HCT116 (cell line): ENCODE data around the gene CCBE1. TPM values are rescaled to one million over a fixed set of nuclear protein-coding genes. Genes with fewer than 3 reads are reported as not detected.

ENCODE experiments used
- ATAC-seq: fragments of 200-7000 bp; cut with Tn5 transposase; 2 replicates; pipeline ENCODE4 v1.9.1; 2020; ENCODE audit warnings: mild to moderate bottlenecking, moderate library complexity
- BruUV-seq: library from RNA; stranded (reverse); fragments of 400-500 nt; replicated peaks from 2 replicates; lab custom pipeline; 2021; lab: Mats Ljungman, UMichigan
- CTCF ChIA-PET: fragments of 300-600 bp; sonication (Branson Sonifier 250); formaldehyde crosslinking; loops from one replicate; lab custom pipeline; 2021; ENCODE audit warnings: antibody characterized with exemption; lab: Charles Lee
- POLR2A ChIA-PET: fragments of 300-600, 350-600 bp; sonication (Branson Sonifier 250); formaldehyde crosslinking; loops from one replicate; lab custom pipeline; 2021; ENCODE audit warnings: antibody characterized with exemption; lab: Charles Lee
- RAD21 ChIA-PET, 2 experiments: fragments of 300-600 bp; sonication (Branson Sonifier 250); formaldehyde crosslinking; loops; one replicate each; lab custom pipeline; 2023; ENCODE audit warnings: low total read pairs in 2 of 2; ENCODE audit not compliant: uncharacterized antibody in 2 of 2, unreplicated experiment in 2 of 2, low non-redundant PET in 1 of 2; lab: Charles Lee
- DNase-seq: peaks from one replicate; pipeline ENCODE4 v3.0.0-alpha.2; 2010; ENCODE audit warnings: low read depth, low spot score
- H2AFZ ChIP-seq: fragments of 200-600 bp; shearing (Covaris generic), sonication (generic); 2 replicates; pipeline ENCODE4 v1.6.1; 2017; ENCODE audit warnings: low read depth, mixed run types, mixed read lengths, antibody characterized with exemption, low read length; ENCODE audit not compliant: poor library complexity, severe bottlenecking
- H3K27ac ChIP-seq: 2 replicates; pipeline ENCODE4 v1.5.1; 2012; ENCODE audit warnings: low read depth, low read length
- H3K27me3 ChIP-seq: fragments of 200-600 bp; sonication (generic); 2 replicates; pipeline ENCODE4 v1.6.1; 2016; ENCODE audit warnings: mixed run types, low read length, mixed read lengths; ENCODE audit not compliant: insufficient read depth
- H3K36me3 ChIP-seq, 2 experiments: fragments of 200-500 bp in 1 of 2; fragments of 200-600 bp in 1 of 2; sonication (Bioruptor generic) in 1 of 2; sonication (generic) in 1 of 2; 2 replicates each; pipeline versions ENCODE4 v1.5.1 to v1.6.1; 2014 to 2016; ENCODE audit warnings: low read length in 2 of 2, inconsistent platforms in 1 of 2, mixed read lengths in 1 of 2, mixed run types in 1 of 2; ENCODE audit not compliant: insufficient read depth in 2 of 2, control insufficient read depth in 1 of 2
- H3K4me1 ChIP-seq, 2 experiments: fragments of 200-600 bp in 1 of 2; sonication (generic) in 1 of 2; 2 replicates each; pipeline versions ENCODE4 v1.5.1 to v1.6.1; 2012 to 2017; ENCODE audit warnings: low read length in 2 of 2, inconsistent platforms in 1 of 2, mild to moderate bottlenecking in 1 of 2, mixed read lengths in 1 of 2, mixed run types in 1 of 2, moderate library complexity in 1 of 2; ENCODE audit not compliant: insufficient read depth in 2 of 2, control insufficient read depth in 1 of 2
- H3K4me2 ChIP-seq: fragments of 200-600 bp; sonication (generic); 2 replicates; pipeline ENCODE4 v1.6.1; 2017; ENCODE audit warnings: mixed run types, low read length, mixed read lengths
- H3K4me3 ChIP-seq, 2 experiments: fragments of 200-600 bp in 1 of 2; sonication (generic) in 1 of 2; replicated peaks in 1 of 2; 2 replicates each; pipeline ENCODE4 v1.5.1; 2011 to 2016; ENCODE audit warnings: low read length in 2 of 2, control low read depth in 1 of 2, low read depth in 1 of 2, mild to moderate bottlenecking in 1 of 2, mixed read lengths in 1 of 2, mixed run types in 1 of 2
- H3K79me2 ChIP-seq: fragments of 200-600 bp; sonication (generic); 2 replicates; pipeline ENCODE4 v1.6.1; 2017; ENCODE audit warnings: mild to moderate bottlenecking, mixed run types, low read length, moderate library complexity, mixed read lengths; ENCODE audit not compliant: insufficient read depth
- H3K9ac ChIP-seq: fragments of 200-600 bp; sonication (generic); 2 replicates; pipeline ENCODE4 v1.6.1; 2016; ENCODE audit warnings: low read length, mixed read lengths
- H3K9me2 ChIP-seq: fragments of 200-600 bp; sonication (generic), shearing (Covaris generic); 2 replicates; pipeline ENCODE4 v1.6.1; 2017; ENCODE audit warnings: mixed run types, mild to moderate bottlenecking, moderate library complexity; ENCODE audit not compliant: insufficient read depth
- H3K9me3 ChIP-seq, 2 experiments: fragments of 200-500 bp in 1 of 2; fragments of 200-600 bp in 1 of 2; sonication (Bioruptor generic) in 1 of 2; sonication (generic) in 1 of 2; 2 replicates each; pipeline ENCODE4 v1.6.1; 2014 to 2017; ENCODE audit warnings: low read length in 2 of 2, mixed read lengths in 2 of 2, inconsistent platforms in 1 of 2, low read depth in 1 of 2, mild to moderate bottlenecking in 1 of 2, mixed run types in 1 of 2, moderate library complexity in 1 of 2; ENCODE audit not compliant: control insufficient read depth in 1 of 2, insufficient read depth in 1 of 2
- H4K20me1 ChIP-seq: fragments of 200-600 bp; sonication (generic), shearing (Covaris generic); 2 replicates; pipeline ENCODE4 v1.6.1; 2017; ENCODE audit warnings: mixed run types, mild to moderate bottlenecking, moderate library complexity; ENCODE audit not compliant: insufficient read depth
- CBX3 ChIP-seq: IDR thresholded peaks from 2 replicates; pipeline ENCODE4 v1.6.1; 2012; ENCODE audit warnings: low read depth
- CEBPB ChIP-seq: IDR thresholded peaks from 2 replicates; pipeline ENCODE4 v1.6.1; 2012; ENCODE audit warnings: low read depth
- CTCF ChIP-seq, 3 experiments: fragments of 200-600 bp in 1 of 3; sonication (generic) in 1 of 3; IDR thresholded peaks in 2 of 3; conservative IDR thresholded peaks in 1 of 3; 2 replicates each; pipeline ENCODE4 v1.5.1; 2012 to 2017; ENCODE audit warnings: low read depth in 2 of 3, low read length in 2 of 3, antibody characterized with exemption in 1 of 3, borderline replicate concordance in 1 of 3, control low read depth in 1 of 3, mild to moderate bottlenecking in 1 of 3, mixed read lengths in 1 of 3, mixed run types in 1 of 3, moderate library complexity in 1 of 3; ENCODE audit not compliant: insufficient read depth in 1 of 3
- EGR1 ChIP-seq: IDR thresholded peaks from 2 replicates; pipeline ENCODE4 v1.6.1; 2012; ENCODE audit warnings: low read depth
- ELF1 ChIP-seq: IDR thresholded peaks from 2 replicates; pipeline ENCODE4 v1.6.1; 2012; ENCODE audit warnings: low read depth, borderline replicate concordance
- FOSL1 ChIP-seq: IDR thresholded peaks from 2 replicates; pipeline ENCODE4 v1.6.1; 2012; ENCODE audit warnings: low read depth
- JUND ChIP-seq: IDR thresholded peaks from 2 replicates; pipeline ENCODE4 v1.6.1; 2012
- MAX ChIP-seq: IDR thresholded peaks from 2 replicates; pipeline ENCODE4 v1.6.1; 2012
- POLR2A ChIP-seq: IDR thresholded peaks from 2 replicates; pipeline ENCODE4 v1.7.0; 2011; ENCODE audit warnings: borderline replicate concordance; ENCODE audit not compliant: insufficient read depth, insufficient read length; ENCODE audit errors: extremely low read depth
- POLR2AphosphoS5 ChIP-seq: IDR thresholded peaks from 2 replicates; pipeline ENCODE4 v1.6.1; 2011; ENCODE audit warnings: mild to moderate bottlenecking, low read depth, low read length, moderate library complexity
- REST ChIP-seq: IDR thresholded peaks from 2 replicates; pipeline ENCODE4 v1.6.1; 2012; ENCODE audit warnings: low read depth
- SIN3A ChIP-seq: IDR thresholded peaks from 2 replicates; pipeline ENCODE4 v1.6.1; 2012; ENCODE audit warnings: low read depth
- SRF ChIP-seq: IDR thresholded peaks from 2 replicates; pipeline ENCODE4 v1.6.1; 2012; ENCODE audit warnings: low read depth
- TCF7L2 ChIP-seq: IDR thresholded peaks from 2 replicates; pipeline ENCODE4 v1.7.0; 2011; ENCODE audit warnings: borderline replicate concordance, inconsistent platforms; ENCODE audit not compliant: insufficient read depth, insufficient read length; ENCODE audit errors: extremely low read depth
- YY1 ChIP-seq: IDR thresholded peaks from 2 replicates; pipeline ENCODE4 v1.6.1; 2011; ENCODE audit warnings: low read length, low read depth, moderate library complexity, mild to moderate bottlenecking; ENCODE audit not compliant: insufficient replicate concordance; ENCODE audit errors: extremely low read depth
- ZFX ChIP-seq: fragments of 450-650 bp; IDR thresholded peaks from 2 replicates; pipeline ENCODE4 v1.6.1; 2017
- ZNF274 ChIP-seq: fragments of 200-500 bp; sonication (Bioruptor generic); IDR thresholded peaks from 2 replicates; pipeline ENCODE4 v1.6.1; 2014; ENCODE audit warnings: mild to moderate bottlenecking, low read depth, low read length, inconsistent platforms
- intact Hi-C: fragments of 100-400 bp; cut with micrococcal nuclease; formaldehyde crosslinking; loops from 2 replicates; pipeline ENCODE4 v1.10.0; 2022
- total RNA-seq: library from RNA; stranded (reverse); gene quantifications from one replicate; pipeline ENCODE4 v1.2.1, GENCODE V29; 2021; ENCODE audit not compliant: unreplicated experiment
- TF ChIP-seq, protein P1 (sequence below): IDR thresholded peaks from 2 replicates; pipeline ENCODE4 v1.6.1; 2011; ENCODE audit warnings: mild to moderate bottlenecking, low read length, moderate library complexity; ENCODE audit not compliant: insufficient replicate concordance; ENCODE audit errors: extremely low read depth
- TF ChIP-seq, protein P2 (sequence below): IDR thresholded peaks from 2 replicates; pipeline ENCODE4 v1.6.1; 2012

CCBE1 gene
- total RNA-seq, 1 experiment from 2014 or later: 0.84 TPM

GRCh38 chr18:59451073-59451472 lies 246.2 kb downstream of the CCBE1 start:
- H3K4me1 ChIP-seq: no peaks in the 10 kb centered on the region
- H4K20me1 ChIP-seq: no peaks in the 10 kb centered on the region
- BruUV-seq: no TSS peak
- no peak overlapping the region for H3K9ac ChIP-seq
- no peak overlapping the region for H3K27ac ChIP-seq
- no peak overlapping the region for H3K4me3 ChIP-seq
- ATAC-seq (no peak), DNase-seq (no peak)
- RAD21 ChIA-PET: no interaction called here
- intact Hi-C loops: no loop called here
- POLR2A ChIA-PET: no interaction called here
- no peaks in the 10 kb centered on the region for H3K9me2 ChIP-seq
- H2AFZ ChIP-seq: no peak overlapping the region
- H3K79me2 ChIP-seq: no peaks in the 10 kb centered on the region
- no peaks in the 10 kb centered on the region for H3K36me3 ChIP-seq
- H3K27me3 ChIP-seq: 0 out of 2 replicates have a peak, but pooled peaks cover 3% of the 10 kb centered on the region
- TF ChIP-seq FOSL1: no peak
- no peak for TF ChIP-seq POLR2A
- no peak for TF ChIP-seq CTCF (IDR thresholded peaks at IDR 0.05 in 2 of 3, conservative IDR thresholded peaks at IDR 0.05 in 1 of 3; ENCODE audit: borderline replicate concordance in 1 of 3, insufficient read depth in 1 of 3, low read depth in 2 of 3, low read length in 2 of 3)
- no peak for TF ChIP-seq YY1
- no peak for TF ChIP-seq SRF
- TF ChIP-seq ZNF274: no peak
- no peak for TF ChIP-seq ELF1
- TF ChIP-seq POLR2AphosphoS5: no peak
- no peak for TF ChIP-seq TCF7L2
- no peak for TF ChIP-seq CEBPB
- no peak for TF ChIP-seq SIN3A
- TF ChIP-seq EGR1: no peak
- TF ChIP-seq, protein P1, sequence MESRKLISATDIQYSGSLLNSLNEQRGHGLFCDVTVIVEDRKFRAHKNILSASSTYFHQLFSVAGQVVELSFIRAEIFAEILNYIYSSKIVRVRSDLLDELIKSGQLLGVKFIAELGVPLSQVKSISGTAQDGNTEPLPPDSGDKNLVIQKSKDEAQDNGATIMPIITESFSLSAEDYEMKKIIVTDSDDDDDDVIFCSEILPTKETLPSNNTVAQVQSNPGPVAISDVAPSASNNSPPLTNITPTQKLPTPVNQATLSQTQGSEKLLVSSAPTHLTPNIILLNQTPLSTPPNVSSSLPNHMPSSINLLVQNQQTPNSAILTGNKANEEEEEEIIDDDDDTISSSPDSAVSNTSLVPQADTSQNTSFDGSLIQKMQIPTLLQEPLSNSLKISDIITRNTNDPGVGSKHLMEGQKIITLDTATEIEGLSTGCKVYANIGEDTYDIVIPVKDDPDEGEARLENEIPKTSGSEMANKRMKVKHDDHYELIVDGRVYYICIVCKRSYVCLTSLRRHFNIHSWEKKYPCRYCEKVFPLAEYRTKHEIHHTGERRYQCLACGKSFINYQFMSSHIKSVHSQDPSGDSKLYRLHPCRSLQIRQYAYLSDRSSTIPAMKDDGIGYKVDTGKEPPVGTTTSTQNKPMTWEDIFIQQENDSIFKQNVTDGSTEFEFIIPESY: no peak
- TF ChIP-seq ZFX: no peak
- TF ChIP-seq JUND: no peak
- TF ChIP-seq CBX3: no peak
- no peak for TF ChIP-seq MAX
- TF ChIP-seq REST: no peak
- TF ChIP-seq, protein P2, sequence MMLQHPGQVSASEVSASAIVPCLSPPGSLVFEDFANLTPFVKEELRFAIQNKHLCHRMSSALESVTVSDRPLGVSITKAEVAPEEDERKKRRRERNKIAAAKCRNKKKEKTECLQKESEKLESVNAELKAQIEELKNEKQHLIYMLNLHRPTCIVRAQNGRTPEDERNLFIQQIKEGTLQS: no peak
- TF ChIP-seq, all 23 proteins: peak for 0
- H3K9me3 ChIP-seq: no peaks in the 10 kb centered on the region
- H3K4me2 ChIP-seq: no peak overlapping the region
- CTCF ChIA-PET: no interaction called here
